NCI-H2081 treated with DMSO at 0.1 percent for 48 hours (cell line): Measurements from ENCODE around the gene OR5AS1.
"Not testable (repeated sequence)": the region's sequence is repeated elsewhere in the genome, so short reads cannot be mapped to it uniquely, and the experiment has no call there.

ENCODE experiments used
- DNase-seq: peaks from one replicate; lab custom pipeline; 2025; lab: John Stamatoyannopoulos, UW

The OR5AS1 gene

DNA sequence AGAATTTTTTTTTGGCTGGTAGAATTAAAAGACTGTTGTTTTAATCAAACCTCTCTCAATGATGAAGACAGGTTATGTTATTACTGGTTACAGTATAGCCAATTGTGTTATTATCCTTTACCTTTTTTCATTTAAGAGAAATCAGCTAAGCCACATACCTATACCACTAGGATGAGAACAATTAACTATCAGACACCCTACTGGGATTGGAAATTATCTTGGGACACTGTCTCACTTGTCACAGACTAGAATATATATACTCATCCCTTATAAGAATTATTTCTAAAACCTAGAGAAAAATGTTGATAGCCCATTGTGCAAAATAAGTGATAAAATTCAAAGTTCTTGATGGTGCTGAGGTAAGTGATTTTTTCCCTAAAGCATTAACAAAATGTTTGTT lies at the start of gene OR5AS1:
TSS of gene OR5AS1 (plus strand) at position 301 of the 400 bp plus-strand sequence. CDS start 2,765 bp downstream, outside the sequence.
- no peak for DNase-seq

DNA sequence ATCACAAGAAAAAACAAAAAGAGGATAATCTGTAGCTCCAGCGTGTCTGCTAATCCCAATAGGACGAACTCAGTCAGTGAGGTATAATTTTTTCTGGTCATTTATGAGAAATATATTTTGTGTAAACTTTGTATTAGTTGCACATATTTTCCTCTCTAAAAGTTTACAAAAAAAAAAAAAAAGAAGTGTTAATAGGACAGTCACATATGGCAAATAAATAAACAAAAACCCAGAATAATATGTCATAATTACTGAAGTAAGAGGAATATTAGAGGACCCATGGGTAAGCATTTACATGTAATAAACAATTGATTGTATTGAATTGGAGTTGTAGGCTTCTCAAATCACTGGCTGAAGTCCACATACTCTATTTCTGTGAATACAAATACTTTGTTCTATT lies 32.9 kb upstream of the OR5AS1 start, which contains the start of gene OR5F1:
TSS of gene OR5F1 (minus strand) at position 101 of the 400 bp plus-strand sequence. CDS start at position 101, 0 bp downstream.
- no peak for DNase-seq

DNA sequence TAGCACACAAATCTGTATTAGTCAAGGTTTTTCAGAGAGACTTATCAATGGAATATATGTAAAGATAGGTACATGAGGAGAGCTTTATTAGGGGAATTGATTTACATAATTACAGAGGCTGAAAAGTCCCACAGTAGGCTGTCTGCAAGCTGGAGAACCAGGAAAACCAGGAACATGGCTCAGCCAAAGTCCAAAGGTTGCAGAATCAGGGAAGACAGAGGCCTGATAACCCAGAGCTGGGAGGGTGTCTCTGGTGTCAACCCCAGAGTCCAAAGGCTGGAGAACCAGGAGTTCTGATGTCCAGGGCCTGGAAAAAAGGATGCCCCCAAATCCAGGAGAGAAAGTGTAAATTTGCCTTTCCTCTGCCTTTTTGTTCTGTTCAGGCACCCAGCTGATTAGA lies 16.7 kb upstream of the OR5AS1 start:
- DNase-seq, result no peak

DNA sequence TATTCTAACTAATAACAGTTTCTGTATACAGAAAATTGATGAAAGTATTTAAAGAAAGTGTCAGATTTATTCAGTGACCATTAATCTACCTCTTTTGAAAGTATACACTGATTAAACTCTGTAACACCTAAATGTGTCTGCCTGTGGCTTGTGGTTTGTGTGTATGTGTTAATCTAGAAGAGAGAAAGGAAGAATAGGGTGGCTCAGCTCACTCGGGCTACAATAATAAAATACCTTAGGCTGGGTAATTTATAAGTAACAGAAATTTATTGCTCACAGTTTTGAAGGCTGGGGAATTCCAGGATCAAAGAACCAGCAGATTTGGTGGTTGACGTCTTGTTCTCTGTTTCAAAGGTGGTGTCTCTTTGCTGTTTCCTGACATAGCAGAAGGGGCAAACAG lies 13.6 kb upstream of the OR5AS1 start:
- no peak for DNase-seq

DNA sequence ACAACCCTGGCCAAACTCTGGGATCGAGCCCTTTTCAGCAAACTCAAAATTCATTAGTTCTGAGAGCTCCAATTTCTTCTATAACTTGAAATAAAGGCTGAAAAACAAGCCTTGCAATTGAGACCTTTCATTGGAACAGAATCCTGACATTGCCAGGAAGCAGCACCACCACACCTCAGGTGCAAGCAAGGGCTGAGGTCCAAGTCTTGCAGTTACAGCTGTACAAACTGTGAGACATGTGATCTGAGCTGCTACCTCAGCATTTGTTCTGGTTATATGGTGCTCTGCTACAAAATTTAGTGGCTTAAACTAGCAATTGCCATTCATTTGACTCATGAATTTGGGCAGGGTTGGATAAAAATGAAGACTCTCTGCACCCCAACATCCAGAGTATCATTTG lies 18.1 kb downstream of the OR5AS1 start:
- no peak for DNase-seq

DNA sequence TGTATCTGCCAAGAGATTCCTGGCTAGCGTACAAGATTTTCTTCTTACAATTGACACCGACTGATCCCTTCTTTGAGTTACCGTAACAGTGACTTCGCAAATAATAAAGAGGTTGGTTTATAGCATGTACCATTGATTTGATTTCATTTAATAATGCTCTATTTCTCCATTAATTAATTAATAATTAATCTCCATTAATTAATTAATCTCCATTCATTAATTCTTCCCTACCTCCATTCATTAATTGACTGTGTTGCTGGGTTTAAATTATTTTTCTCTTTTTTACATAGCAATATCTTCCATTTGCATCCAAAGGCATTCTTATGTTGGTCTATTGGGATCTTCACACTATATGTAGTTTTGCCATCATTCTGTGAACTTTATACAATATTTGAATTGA lies 21.0 kb downstream of the OR5AS1 start:
- no peak for DNase-seq

DNA sequence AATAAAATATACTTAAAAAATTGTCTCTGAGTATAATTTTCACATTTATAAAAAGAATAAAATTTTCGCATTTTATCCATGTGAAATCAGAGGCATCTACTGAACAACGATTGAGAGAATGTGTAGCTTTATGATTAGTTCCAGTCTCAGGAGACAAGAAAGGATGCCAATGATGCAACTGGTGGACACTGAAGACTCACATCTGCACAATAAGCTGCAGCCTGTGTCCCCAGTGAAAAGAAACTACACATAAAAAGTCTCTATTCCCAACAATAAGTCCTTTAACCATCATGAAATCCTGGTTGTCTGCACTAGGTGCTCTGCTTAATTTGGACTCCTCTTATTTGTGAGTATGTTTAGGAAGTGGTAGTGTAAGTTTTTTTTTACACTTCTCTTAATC lies 22.0 kb downstream of the OR5AS1 start:
- no peak for DNase-seq

DNA sequence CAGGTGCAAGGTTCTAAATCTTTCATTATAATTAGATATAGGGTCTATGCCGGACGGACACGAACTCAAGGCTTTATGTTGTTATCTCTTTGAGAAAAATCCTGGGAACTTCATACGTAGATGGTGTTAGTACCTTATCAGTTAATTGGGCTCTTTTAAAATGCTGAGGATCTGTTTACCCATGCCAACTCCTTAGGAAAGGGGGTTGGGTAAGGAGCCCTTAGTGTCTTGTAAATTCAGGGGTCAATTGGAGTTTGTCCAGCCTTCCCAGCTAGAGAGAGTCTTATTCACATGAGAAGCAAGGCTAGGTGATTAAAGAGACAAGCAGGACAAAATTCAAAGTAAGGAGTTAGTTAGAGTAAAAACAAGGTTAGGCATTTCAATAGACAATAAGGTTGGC lies 28.9 kb downstream of the OR5AS1 start:
- not testable (repeated sequence) for DNase-seq

DNA sequence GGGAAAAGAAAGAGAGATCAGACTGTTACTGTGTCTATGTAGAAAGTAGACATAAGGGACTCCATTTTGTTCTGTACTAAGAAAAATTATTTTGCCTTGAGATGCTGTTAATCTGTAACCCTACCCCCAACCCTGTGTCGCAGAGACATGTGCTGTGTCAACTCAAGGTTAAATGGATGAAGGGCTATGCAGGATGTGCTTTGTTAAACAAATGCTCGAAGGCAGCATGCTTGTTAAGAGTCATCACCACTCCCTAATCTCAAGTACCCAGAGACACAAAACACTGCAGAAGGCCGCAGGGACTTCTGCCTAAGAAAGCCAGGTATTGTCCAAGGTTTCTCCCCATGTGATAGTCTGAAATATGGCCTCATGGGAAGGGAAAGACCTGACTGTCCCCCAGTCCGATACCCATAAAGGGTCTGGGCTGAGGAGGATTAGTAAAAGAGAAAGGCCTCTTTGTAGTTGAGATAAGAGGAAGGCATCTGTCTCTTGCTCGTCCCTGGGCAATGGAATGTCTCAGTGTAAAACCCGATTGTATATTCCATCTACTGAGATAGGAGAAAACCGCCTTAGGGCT lies 30.3 kb downstream of the OR5AS1 start:
- DNase-seq, result not testable (repeated sequence)

DNA sequence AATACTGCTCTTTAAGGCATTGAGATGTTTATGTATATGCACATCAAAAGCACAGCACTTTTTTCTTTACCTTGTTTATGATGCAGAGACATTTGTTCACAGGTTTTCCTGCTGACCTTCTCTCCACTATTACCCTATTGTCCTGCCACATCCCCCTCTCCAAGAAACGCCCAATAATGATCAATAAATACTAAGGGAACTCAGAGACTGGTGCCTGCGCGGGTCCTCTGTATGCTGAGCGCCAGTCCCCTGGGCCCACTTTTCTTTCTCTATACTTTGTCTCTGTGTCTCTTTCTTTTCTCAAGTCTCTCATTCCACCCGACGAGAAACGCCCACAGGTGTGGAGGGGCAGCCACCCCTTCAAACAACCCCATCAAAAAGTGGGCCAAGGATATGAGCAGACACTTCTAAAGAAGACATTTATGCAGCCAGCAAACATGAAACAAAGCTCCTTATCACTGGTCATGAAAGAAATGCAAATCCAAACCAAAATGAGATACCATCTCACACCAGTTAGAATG lies 30.9 kb downstream of the OR5AS1 start:
- not testable (repeated sequence) for DNase-seq

DNA sequence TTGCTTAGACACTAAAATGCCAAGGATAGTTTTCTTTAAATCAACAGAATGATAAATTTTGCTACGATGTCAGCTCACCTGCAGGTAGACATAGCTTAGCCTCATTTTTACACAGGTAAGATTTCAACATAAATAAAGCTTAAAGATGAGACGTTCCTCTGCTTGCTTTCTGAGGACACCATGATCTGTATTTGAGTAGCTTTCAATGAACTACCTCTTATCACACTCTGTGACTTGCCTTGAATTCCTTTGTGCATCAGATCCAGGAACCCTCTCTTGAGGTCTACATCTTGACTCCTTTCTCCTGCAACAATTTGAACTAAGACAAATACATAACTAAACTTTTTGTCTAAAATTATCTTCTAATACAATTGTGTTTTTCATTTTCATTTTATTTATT lies 39.5 kb downstream of the OR5AS1 start:
- DNase-seq, result no peak
